Activated T-helper 2 cell treated with anti-CD3 and anti-CD28 coated beads, Interferon-gamma antibody, Interleukin-2, Interleukin-4, amounts not matched to agents 10 μg/mL and 5 μg/mL and 100 μg/mL, durations not matched to agents 14 hours and 24 hours and 36 hours (primary cell): ENCODE data around the gene POLR1G. TPM values are rescaled to one million over a fixed set of nuclear protein-coding genes. Genes with fewer than 3 reads are reported as not detected.

ENCODE experiments used
- DNase-seq: peaks from one replicate; pipeline ENCODE4 v3.0.0; 2021; ENCODE audit warnings: low spot score
- H3K27ac Mint-ChIP-seq: one replicate; pipeline ENCODE4 v1.8.0; 2021; ENCODE audit warnings: mixed read lengths
- H3K27me3 Mint-ChIP-seq: one replicate; pipeline ENCODE4 v1.8.0; 2021; ENCODE audit warnings: low read depth, mixed read lengths
- H3K36me3 Mint-ChIP-seq: one replicate; pipeline ENCODE4 v1.8.0; 2021; ENCODE audit warnings: low read depth, mixed read lengths
- H3K4me1 Mint-ChIP-seq: one replicate; pipeline ENCODE4 v1.8.0; 2021; ENCODE audit warnings: low read depth, mixed read lengths
- H3K4me3 Mint-ChIP-seq: one replicate; pipeline ENCODE4 v1.8.0; 2021; ENCODE audit warnings: low read depth, mild to moderate bottlenecking, moderate library complexity, mixed read lengths
- H3K9me3 Mint-ChIP-seq: one replicate; pipeline ENCODE4 v1.8.0; 2021; ENCODE audit warnings: mixed read lengths
- intact Hi-C: fragments of 100-400 bp; cut with micrococcal nuclease; formaldehyde crosslinking; loops from one replicate; pipeline ENCODE4 v1.15.1; 2023
- total RNA-seq: library from RNA; stranded (reverse); gene quantifications from 2 replicates; pipeline ENCODE4 v1.2.3, GENCODE V29; 2022

Gene POLR1G
- total RNA-seq, 1 donor from 2014 or later = 16.7 TPM

GRCh38 chr19:45417151-45417550, 10.7 kb downstream of the POLR1G start:
- Mint-ChIP-seq H3K4me3 (no peak overlapping the region), H3K27ac (no peak overlapping the region)
- intact Hi-C loops = no loop called here

DNA sequence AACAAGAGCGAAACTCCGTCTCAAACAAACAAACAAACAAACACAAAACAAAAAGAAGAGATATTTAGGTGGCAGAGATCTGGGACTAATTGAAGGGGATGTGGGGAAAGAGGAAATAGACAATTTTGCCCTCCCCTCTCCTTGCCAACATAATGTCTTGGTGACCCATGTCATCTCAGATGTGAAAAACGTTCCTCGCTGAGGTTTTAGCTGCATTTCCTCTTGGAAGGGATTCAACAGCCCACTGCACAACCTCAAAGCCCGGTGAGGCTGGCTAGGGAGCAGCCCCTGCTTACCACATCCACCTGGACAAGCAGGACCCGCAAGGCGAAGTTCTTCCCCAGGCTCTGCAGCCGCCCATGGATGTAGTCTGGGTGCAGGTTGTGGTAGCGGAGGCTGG, 12.4 kb downstream of the POLR1G start:
- H3K27me3 Mint-ChIP-seq = no peaks in the 10 kb centered on the region
- no peak overlapping the region for H3K4me3 Mint-ChIP-seq
- peak overlapping the region; percentile 62 for H3K27ac Mint-ChIP-seq
- peaks cover 67% of the 10 kb centered on the region for H3K36me3 Mint-ChIP-seq
- intact Hi-C loops = no loop called here
- H3K4me1 Mint-ChIP-seq = peaks cover 25% of the 10 kb centered on the region
- no peak for DNase-seq
- no peaks in the 10 kb centered on the region for H3K9me3 Mint-ChIP-seq

More at GRCh38 chr19:45417151-45417550, 10.7 kb downstream of the POLR1G start:
- H3K36me3 Mint-ChIP-seq = peaks cover 75% of the 10 kb centered on the region
- peaks cover 15% of the 10 kb centered on the region for H3K4me1 Mint-ChIP-seq
- no peak for DNase-seq
- no peaks in the 10 kb centered on the region for H3K27me3 Mint-ChIP-seq
- H3K9me3 Mint-ChIP-seq = no peaks in the 10 kb centered on the region

GRCh38 chr19:45419396-45419795, 13.0 kb downstream of the POLR1G start:
- DNase-seq = no peak
- no peaks in the 10 kb centered on the region for H3K27me3 Mint-ChIP-seq
- peaks cover 28% of the 10 kb centered on the region for H3K4me1 Mint-ChIP-seq
- H3K36me3 Mint-ChIP-seq = peaks cover 61% of the 10 kb centered on the region
- H3K9me3 Mint-ChIP-seq = no peaks in the 10 kb centered on the region
- intact Hi-C loops = no loop called here
- peak overlapping the region; percentile 5 for H3K27ac Mint-ChIP-seq
- peak overlapping the region; percentile 37 for H3K4me3 Mint-ChIP-seq

DNA sequence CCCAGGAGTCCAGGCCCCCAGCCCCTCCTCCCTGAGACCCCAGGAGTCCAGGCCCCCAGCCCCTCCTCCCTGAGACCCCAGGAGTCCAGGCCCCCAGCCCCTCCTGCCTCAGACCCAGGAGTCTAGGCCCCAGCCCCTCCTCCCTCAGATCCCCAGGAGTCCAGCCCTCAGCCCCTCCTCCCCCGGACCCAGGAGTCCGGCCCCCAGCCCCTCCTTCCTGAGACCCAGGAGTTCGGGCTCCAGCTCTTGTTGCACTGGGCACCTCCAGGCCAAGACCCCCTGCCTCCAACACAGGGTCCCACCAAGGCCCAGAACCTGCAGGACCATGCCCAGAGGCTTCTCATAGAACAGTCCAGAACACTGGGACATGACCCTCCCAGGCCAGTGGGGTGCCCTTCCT, 13.5 kb downstream of the POLR1G start:
- DNase-seq = no peak
- H3K27me3 Mint-ChIP-seq = no peaks in the 10 kb centered on the region
- no peak overlapping the region for H3K4me3 Mint-ChIP-seq
- intact Hi-C loops = loop anchor here (5.0 to 10.0 kb wide), 3 partner anchors 48 to 222 kb away; partner anchors contain the start of genes ERCC2 and OPA3
- no peaks in the 10 kb centered on the region for H3K9me3 Mint-ChIP-seq
- no peak overlapping the region for H3K27ac Mint-ChIP-seq
- peaks cover 56% of the 10 kb centered on the region for H3K36me3 Mint-ChIP-seq
- H3K4me1 Mint-ChIP-seq = peaks cover 32% of the 10 kb centered on the region

GRCh38 chr19:45420356-45420755, 13.9 kb downstream of the POLR1G start:
- no peaks in the 10 kb centered on the region for H3K27me3 Mint-ChIP-seq
- peak overlapping the region; percentile 63 for H3K27ac Mint-ChIP-seq
- H3K36me3 Mint-ChIP-seq = peaks cover 56% of the 10 kb centered on the region
- intact Hi-C loops = loop anchor here (5.0 to 10.0 kb wide), 3 partner anchors 48 to 222 kb away; partner anchors contain the start of genes ERCC2 and OPA3
- no peak for DNase-seq
- peaks cover 32% of the 10 kb centered on the region for H3K4me1 Mint-ChIP-seq
- H3K9me3 Mint-ChIP-seq = no peaks in the 10 kb centered on the region
- peak overlapping the region; percentile 52 for H3K4me3 Mint-ChIP-seq

- Mint-ChIP-seq H3K9me3 (no peaks in the 10 kb centered on the region), H3K36me3 (peaks cover 52% of the 10 kb centered on the region), H3K27ac (peak overlapping the region; percentile 63), H3K4me3 (peak overlapping the region; percentile 52), H3K27me3 (no peaks in the 10 kb centered on the region), H3K4me1 (peaks cover 35% of the 10 kb centered on the region)
- DNase-seq = no peak
- intact Hi-C loops = loop anchor here (5.0 to 10.0 kb wide), 3 partner anchors 49 to 221 kb away; partner anchors contain the start of genes ERCC2 and OPA3
Measured at GRCh38 chr19:45420871-45421270, 14.4 kb downstream of the POLR1G start.

DNA sequence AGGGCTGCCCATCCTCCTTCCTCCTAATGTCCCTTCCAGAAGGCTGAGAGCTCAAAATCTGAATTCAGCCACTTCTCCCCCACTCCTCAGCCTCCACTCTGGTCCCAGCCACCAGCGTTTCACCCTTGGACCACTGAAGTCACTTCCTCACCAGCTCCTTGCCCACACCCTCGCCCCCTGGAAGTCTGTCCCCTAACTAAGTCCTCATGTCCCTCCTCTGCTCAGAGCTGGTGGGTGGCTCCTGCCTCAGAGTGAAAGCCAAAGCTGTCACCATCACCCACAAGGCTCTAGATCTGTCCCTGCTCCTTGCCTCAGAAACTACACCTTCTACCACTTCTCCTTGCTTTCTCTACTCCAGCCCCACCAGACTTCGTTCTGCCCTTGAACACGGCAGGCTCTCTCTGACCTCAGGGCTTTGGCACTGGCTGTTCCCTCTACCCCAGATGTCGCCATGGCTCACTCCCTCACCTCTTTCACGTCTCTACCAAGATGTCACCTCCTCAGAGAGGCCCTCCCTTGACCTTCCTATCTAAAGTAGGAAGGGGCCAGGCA, 15.6 kb downstream of the POLR1G start:
- H3K4me1 Mint-ChIP-seq = peaks cover 35% of the 10 kb centered on the region
- no peaks in the 10 kb centered on the region for H3K27me3 Mint-ChIP-seq
- intact Hi-C loops = loop anchor here (2.0 to 10.0 kb wide), 4 partner anchors 21 to 220 kb away; partner anchors contain the start of genes ERCC2 and OPA3
- no peak for DNase-seq
- no peaks in the 10 kb centered on the region for H3K9me3 Mint-ChIP-seq
- H3K4me3 Mint-ChIP-seq = peak overlapping the region; percentile 50
- peak overlapping the region; percentile 69 for H3K27ac Mint-ChIP-seq
- H3K36me3 Mint-ChIP-seq = peaks cover 42% of the 10 kb centered on the region

DNA sequence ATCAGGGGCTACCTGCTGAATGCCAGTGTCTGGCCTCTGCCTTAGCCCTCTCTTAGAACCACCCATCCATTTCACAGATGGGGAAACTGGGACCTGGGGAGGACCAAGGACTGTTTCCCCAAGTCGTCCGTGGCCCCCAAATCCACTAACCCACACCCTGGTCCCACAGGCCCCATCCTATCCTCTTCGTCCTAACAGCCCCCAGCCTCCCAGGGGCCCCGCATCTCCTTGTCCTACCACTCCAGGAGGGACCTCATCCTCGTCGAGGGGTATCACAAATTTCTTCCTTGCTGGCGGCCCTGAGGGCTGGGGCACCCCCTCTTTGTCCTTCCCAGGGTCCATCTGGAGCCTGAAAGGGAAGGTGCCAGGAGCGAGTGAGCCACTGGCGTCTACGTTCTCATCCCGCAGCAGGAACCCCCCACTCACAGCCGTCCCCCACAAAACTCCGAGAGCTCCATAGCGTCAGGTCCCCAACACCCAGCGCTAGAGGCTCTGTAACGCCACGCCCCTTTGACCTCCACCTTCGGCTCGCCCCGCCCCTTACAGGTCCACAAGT, 16.7 kb downstream of the POLR1G start:
- Mint-ChIP-seq H3K4me1 (peaks cover 41% of the 10 kb centered on the region), H3K27ac (peak overlapping the region; percentile 96), H3K4me3 (peak overlapping the region; percentile 93), H3K9me3 (no peaks in the 10 kb centered on the region), H3K27me3 (peaks cover 3% of the 10 kb centered on the region), H3K36me3 (peaks cover 35% of the 10 kb centered on the region)
- DNase-seq = no peak
- intact Hi-C loops = loop anchor here (2.0 to 10.0 kb wide), 4 partner anchors 20 to 219 kb away; partner anchors contain the start of genes ERCC2 and OPA3

- Mint-ChIP-seq H3K27ac (peak within 1 kb of the TSS; percentile 96), H3K36me3 (peaks cover 30% of the 10 kb centered on the region), H3K4me1 (peaks cover 45% of the 10 kb centered on the region), H3K9me3 (no peaks in the 10 kb centered on the region), H3K27me3 (peaks cover 7% of the 10 kb centered on the region), H3K4me3 (peak within 1 kb of the TSS; percentile 93)
- intact Hi-C loops = loop anchor here (1.0 to 10.0 kb wide), 7 partner anchors 17 to 219 kb away; partner anchors contain the start of genes ERCC2, OPA3 and POLR1G
- peak; percentile 79 for DNase-seq
Measured at GRCh38 chr19:45423589-45424190, 17.2 kb downstream of the POLR1G start, which contains the start of gene ERCC1. TSS of gene ERCC1 (minus strand) at chr19:45423917. CDS start at chr19:45423374, 543 bp downstream.

- Mint-ChIP-seq H3K36me3 (peaks cover 26% of the 10 kb centered on the region), H3K27me3 (peaks cover 11% of the 10 kb centered on the region), H3K4me1 (peaks cover 41% of the 10 kb centered on the region), H3K27ac (peak overlapping the region; percentile 96), H3K9me3 (no peaks in the 10 kb centered on the region), H3K4me3 (peak overlapping the region; percentile 93)
- intact Hi-C loops = loop anchor here (1.0 to 10.0 kb wide), 6 partner anchors 18 to 218 kb away; partner anchors contain the start of genes ERCC2, OPA3 and POLR1G
- no peak for DNase-seq
Measured at GRCh38 chr19:45424191-45425058, 18.0 kb downstream of the POLR1G start.

DNA sequence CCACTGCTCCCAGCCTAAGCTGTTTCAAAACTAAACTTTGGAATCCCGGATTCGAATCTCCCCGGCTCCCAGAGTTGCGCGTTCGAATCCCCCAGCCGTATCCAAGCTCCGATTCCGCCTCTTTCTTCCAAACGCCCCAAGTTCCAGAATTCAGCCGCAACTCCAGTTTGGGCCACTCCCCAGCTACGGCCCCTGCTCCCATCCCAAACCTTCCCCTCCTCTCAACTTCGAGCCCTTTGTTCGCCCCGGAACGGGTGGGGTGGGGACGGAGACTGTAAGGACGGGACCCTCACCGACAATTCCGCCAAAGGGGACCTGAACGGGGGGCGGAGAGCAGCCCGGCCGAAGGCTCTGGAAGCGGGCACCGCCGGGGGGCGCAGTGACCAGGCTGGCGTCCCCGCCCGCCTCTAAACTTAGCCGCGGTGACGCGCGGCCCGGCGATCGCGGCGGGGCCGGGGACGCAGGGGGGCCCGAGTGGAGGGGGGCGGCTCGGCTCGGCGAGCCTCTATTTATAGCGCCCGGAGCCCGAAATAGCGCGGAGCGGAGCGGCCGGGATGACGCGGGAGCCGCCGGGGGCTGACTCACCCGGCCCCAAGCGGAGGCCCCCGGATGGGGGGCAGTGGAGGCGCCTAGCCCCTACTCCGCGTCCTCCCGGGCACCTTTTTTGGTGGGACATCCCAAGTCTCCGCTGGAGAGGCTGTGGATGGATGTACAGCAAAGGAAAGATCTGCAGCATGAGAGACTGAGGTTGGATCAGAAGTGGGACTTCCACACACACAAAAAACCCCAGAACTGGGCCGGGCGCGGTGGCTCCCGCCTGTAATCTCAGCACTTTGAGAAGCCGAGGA, 22.2 kb downstream of the POLR1G start:
- intact Hi-C loops = loop anchor here (10.0 kb wide), 1 partner anchor 156 kb away; the partner anchor contains the start of gene OPA3
- Mint-ChIP-seq H3K9me3 (no peaks in the 10 kb centered on the region), H3K27ac (no peak overlapping the region), H3K4me3 (peak overlapping the region; percentile 75), H3K36me3 (peaks cover under 1% of the 10 kb centered on the region), H3K4me1 (peaks cover 20% of the 10 kb centered on the region), H3K27me3 (peaks cover 11% of the 10 kb centered on the region)
- no peak for DNase-seq
